HepG2 (cell line): ENCODE data around the gene RPS6KA2. TPM values are rescaled to one million over a fixed set of nuclear protein-coding genes. Genes with fewer than 3 reads are reported as not detected.

ENCODE experiments used
- ATAC-seq: fragments of 200-7000 bp; cut with Tn5 transposase; 3 replicates; pipeline ENCODE4 v1.9.1; 2020; ENCODE audit warnings: mild to moderate bottlenecking, moderate library complexity
- BruUV-seq: library from RNA; stranded (reverse); fragments of 400-500 nt; replicated peaks from 2 replicates; lab custom pipeline; 2021; lab: Mats Ljungman, UMichigan
- CTCF ChIA-PET: fragments of 300-600 bp; formaldehyde crosslinking; extraction: SDS; loops from one replicate; lab custom pipeline; 2021; ENCODE audit warnings: low total read pairs, inconsistent platforms, low intra/inter-chr PET ratio; lab: Yijun Ruan, JAX
- POLR2A ChIA-PET: fragments of 350-600 bp; sonication (Branson Sonifier 250); formaldehyde crosslinking; loops from one replicate; lab custom pipeline; 2020; ENCODE audit warnings: antibody characterized with exemption, inconsistent platforms; lab: Yijun Ruan, JAX
- DNase-seq: peaks from one replicate; pipeline ENCODE4 v3.0.0-alpha.2; 2015; ENCODE audit warnings: low spot score
- FAIRE-seq: peaks from 3 replicates; lab custom pipeline; 2011; peaks lifted over from hg19 to GRCh38; lab: Jason Lieb, UNC
- H2AFZ ChIP-seq: one replicate; pipeline ENCODE4 v1.6.1; 2011; ENCODE audit warnings: low read length, inconsistent platforms
- H3K27ac ChIP-seq: fragments of 300-600 bp; 3 replicates; pipeline ENCODE4 v1.8.0; 2011; ENCODE audit warnings: mixed run types, mild to moderate bottlenecking, mixed read lengths, low read length, inconsistent platforms; ENCODE audit not compliant: insufficient read depth; ENCODE audit errors: extremely low read length
- H3K27me3 ChIP-seq, 2 experiments: fragments of 200-600 bp in 1 of 2; 2 replicates in 1 of 2; 3 replicates in 1 of 2; pipeline versions ENCODE4 v1.6.0 to v1.8.0; 2011; ENCODE audit warnings: low read length in 2 of 2, mild to moderate bottlenecking in 2 of 2, moderate library complexity in 2 of 2, inconsistent platforms in 1 of 2; ENCODE audit not compliant: insufficient read depth in 2 of 2, control insufficient read depth in 1 of 2
- H3K36me3 ChIP-seq, 2 experiments: fragments of 200-600 bp in 1 of 2; replicated peaks in 1 of 2; 2 replicates in 1 of 2; 3 replicates in 1 of 2; pipeline versions ENCODE4 v1.5.1 to v1.8.0; 2011; ENCODE audit warnings: low read length in 2 of 2, inconsistent platforms in 1 of 2; ENCODE audit not compliant: insufficient read depth in 2 of 2, control insufficient read depth in 1 of 2
- H3K4me1 ChIP-seq: 2 replicates; pipeline ENCODE4 v1.5.1; 2012; ENCODE audit warnings: low read length, inconsistent platforms; ENCODE audit not compliant: insufficient read depth
- H3K4me2 ChIP-seq: 2 replicates; pipeline ENCODE4 v1.6.0; 2011; ENCODE audit warnings: low read depth, low read length, inconsistent platforms
- H3K4me3 ChIP-seq, 3 experiments: fragments of 200-600 bp in 1 of 3; sonication (generic), shearing (Covaris generic) in 1 of 3; replicated peaks in 1 of 3; 2 replicates each; pipeline ENCODE4 v1.5.1; 2011 to 2016; ENCODE audit warnings: low read length in 3 of 3, inconsistent platforms in 2 of 3, low read depth in 2 of 3, mild to moderate bottlenecking in 2 of 3, control low read depth in 1 of 3, mixed read lengths in 1 of 3; ENCODE audit not compliant: insufficient read depth in 1 of 3
- H3K79me2 ChIP-seq: one replicate; pipeline ENCODE4 v1.6.1; 2011; ENCODE audit warnings: low read length, inconsistent platforms; ENCODE audit not compliant: insufficient read depth
- H3K9ac ChIP-seq: 2 replicates; pipeline ENCODE4 v1.6.0; 2011; ENCODE audit warnings: mild to moderate bottlenecking, low read depth, low read length, inconsistent platforms; ENCODE audit not compliant: insufficient read depth
- H3K9me3 ChIP-seq: 2 replicates; pipeline ENCODE4 v1.5.1; 2012; ENCODE audit warnings: mild to moderate bottlenecking, low read length
- H4K20me1 ChIP-seq: 2 replicates; pipeline ENCODE4 v1.6.0; 2011; ENCODE audit warnings: inconsistent platforms, mild to moderate bottlenecking, low read length, moderate library complexity; ENCODE audit not compliant: insufficient read depth
- ARID2 ChIP-seq: sonication (generic); formaldehyde crosslinking; IDR thresholded peaks from 2 replicates; pipeline ENCODE4 v1.8.1; 2022; ENCODE audit warnings: mild to moderate bottlenecking, missing genetic modification reagents, borderline replicate concordance
- CAMTA2 ChIP-seq: sonication (generic); formaldehyde crosslinking; IDR thresholded peaks from 2 replicates; pipeline ENCODE4 v1.4.0; 2020; ENCODE audit warnings: mild to moderate bottlenecking, missing genetic modification reagents, borderline replicate concordance
- CHD4 ChIP-seq: fragments of 200-600 bp; sonication (generic); IDR thresholded peaks from 2 replicates; pipeline ENCODE4 v1.7.0; 2017; ENCODE audit warnings: mild to moderate bottlenecking, low read length, borderline replicate concordance
- ETV5 ChIP-seq: IDR thresholded peaks from 2 replicates; pipeline ENCODE4 v1.6.1; 2018; ENCODE audit warnings: missing biosample characterization, missing genetic modification reagents, inconsistent platforms, borderline replicate concordance
- FOXA3 ChIP-seq: IDR thresholded peaks from 2 replicates; pipeline ENCODE4 v1.6.1; 2016; ENCODE audit warnings: missing genetic modification reagents, missing compliant biosample characterization
- GABPB1 ChIP-seq: IDR thresholded peaks from 2 replicates; pipeline ENCODE4 v1.6.1; 2016; ENCODE audit warnings: mild to moderate bottlenecking, missing genetic modification reagents, moderate library complexity, missing compliant biosample characterization
- GFI1 ChIP-seq: sonication (generic); formaldehyde crosslinking; IDR thresholded peaks from 2 replicates; pipeline ENCODE4 v1.5.0; 2020; ENCODE audit warnings: missing genetic modification reagents, mild to moderate bottlenecking, borderline replicate concordance
- HNRNPLL ChIP-seq: fragments of 200-400 bp; formaldehyde crosslinking; IDR thresholded peaks from 2 replicates; pipeline ENCODE4 v1.6.1; 2017; ENCODE audit warnings: mild to moderate bottlenecking, low read depth, low read length; ENCODE audit not compliant: poor library complexity, severe bottlenecking
- KMT2B ChIP-seq: IDR thresholded peaks from 2 replicates; pipeline ENCODE4 v1.6.1; 2016; ENCODE audit warnings: missing genetic modification reagents, missing compliant biosample characterization
- PCBP2 ChIP-seq: fragments of 200-400 bp; formaldehyde crosslinking; optimal IDR thresholded peaks from 2 replicates; pipeline ENCODE3; 2018; ENCODE audit warnings: low read length, low read depth; ENCODE audit not compliant: poor library complexity, severe bottlenecking
- PPARG ChIP-seq: conservative IDR thresholded peaks from 2 replicates; pipeline ENCODE4 v1.6.1; 2016; ENCODE audit warnings: missing biosample characterization, missing genetic modification reagents
- RNF219 ChIP-seq: sonication (generic); formaldehyde crosslinking; IDR thresholded peaks from 2 replicates; pipeline ENCODE4 v1.5.0; 2020; ENCODE audit warnings: mild to moderate bottlenecking, missing genetic modification reagents
- ZGPAT ChIP-seq: IDR thresholded peaks from 2 replicates; pipeline ENCODE4 v1.6.1; 2016; ENCODE audit warnings: mild to moderate bottlenecking
- ZNF234 ChIP-seq: sonication (generic); formaldehyde crosslinking; conservative IDR thresholded peaks from 2 replicates; pipeline ENCODE4 v1.5.1; 2020; ENCODE audit warnings: mild to moderate bottlenecking, missing genetic modification reagents
- ZNF577 ChIP-seq: sonication (generic); formaldehyde crosslinking; IDR thresholded peaks from 2 replicates; pipeline ENCODE4 v1.4.0; 2020; ENCODE audit warnings: mild to moderate bottlenecking, low read depth, missing genetic modification reagents, borderline replicate concordance
- ZNF615 ChIP-seq: sonication (generic); formaldehyde crosslinking; IDR thresholded peaks from 2 replicates; pipeline ENCODE4 v1.5.0; 2020; ENCODE audit warnings: mild to moderate bottlenecking, missing genetic modification reagents, borderline replicate concordance
- ZNF639 ChIP-seq: conservative IDR thresholded peaks from 2 replicates; pipeline ENCODE4 v1.6.1; 2018; ENCODE audit warnings: missing genetic modification reagents
- ZNF841 ChIP-seq: sonication (generic); formaldehyde crosslinking; IDR thresholded peaks from 2 replicates; pipeline ENCODE4 v1.8.1; 2023; ENCODE audit warnings: missing genetic modification reagents, borderline replicate concordance
- ZNF879 ChIP-seq: sonication (generic); formaldehyde crosslinking; IDR thresholded peaks from 2 replicates; pipeline ENCODE4 v1.8.1; 2023; ENCODE audit warnings: missing genetic modification reagents
- WGBS: methylation state at CpG from one replicate; pipeline ENCODE4 v1.1.6; 2017; ENCODE audit warnings: low lambda C conversion rate; 5-methylcytosine and 5-hydroxymethylcytosine counted together
- in situ Hi-C: cut with HindIII; loops from 2 replicates; pipeline ENCODE4 v1.10.0; 2017; ENCODE audit warnings: low pct_unique_long_range_greater_than_20kb; ENCODE audit not compliant: extremely low pct_ligation_motif_present
- intact Hi-C: fragments of 100-400 bp; cut with micrococcal nuclease; formaldehyde crosslinking; loops from one replicate; pipeline ENCODE4 v1.10.0; 2022; ENCODE audit not compliant: unreplicated experiment
- polyA plus RNA-seq, 8 experiments: library from polyadenylated mRNA; depleted of rRNA in 3 of 8; stranded (reverse) in 7 of 8; unstranded in 1 of 8; fragments of >200 nt; fragmentation: Illumina TruSeq in 4 of 8; extraction: Trizol in 4 of 8; gene quantifications; 2 replicates each; pipeline versions ENCODE4 v1.2.1 to v1.2.3, GENCODE V29; 2011 to 2016; ENCODE audit warnings: low read depth in 4 of 8, missing spikeins in 1 of 8, mixed read lengths in 1 of 8; ENCODE audit not compliant: insufficient read depth in 1 of 8
- total RNA-seq, 5 experiments: library from RNA; depleted of rRNA; stranded (reverse); fragments of >200 nt; fragmentation: Illumina TruSeq; extraction: Trizol; gene quantifications; 2 replicates each; pipeline ENCODE4 v1.2.3, GENCODE V29; 2016; ENCODE audit warnings: low read depth in 1 of 5

The RPS6KA2 gene
- total and polyA plus RNA-seq, 2 of the 13 experiments (the other 11 are each of a cell fraction or from before 2014, with no cell fraction given): 0.22 to 0.38 TPM

GRCh38 chr6:166525567-166525966 lies 101.5 kb downstream of the RPS6KA2 start:
- DNase-seq: no peak
- no peaks in the 10 kb centered on the region for H3K36me3 ChIP-seq
- no peaks in the 10 kb centered on the region for H3K79me2 ChIP-seq
- no peak overlapping the region for H3K9ac ChIP-seq
- no TSS peak for BruUV-seq
- H3K27me3 ChIP-seq: peaks cover 9 to 58% of the 10 kb centered on the region in 2 experiments
- H3K27ac ChIP-seq: no peak overlapping the region
- in situ Hi-C loops: no loop called here
- CTCF ChIA-PET: no interaction called here
- H3K9me3 ChIP-seq: no peaks in the 10 kb centered on the region
- no peaks in the 10 kb centered on the region for H4K20me1 ChIP-seq
- H3K4me3 ChIP-seq: no peak overlapping the region
- TF ChIP-seq RNF219 (CRISPR knock-in tag) (no peak), PCBP2 (no peak), CHD4 (no peak), ZGPAT (CRISPR knock-in tag) (no peak), KMT2B (CRISPR knock-in tag) (no peak), ETV5 (CRISPR knock-in tag) (no peak), ARID2 (CRISPR knock-in tag) (no peak), ZNF879 (CRISPR knock-in tag) (no peak), ZNF639 (CRISPR knock-in tag) (no peak), ZNF841 (CRISPR knock-in tag) (no peak), PPARG (CRISPR knock-in tag) (no peak), GFI1 (no peak), ZNF577 (CRISPR knock-in tag) (no peak), ZNF234 (CRISPR knock-in tag) (no peak), CAMTA2 (CRISPR knock-in tag) (no peak), ZNF615 (CRISPR knock-in tag) (no peak), HNRNPLL (no peak), GABPB1 (no peak), FOXA3 (no peak)
- TF ChIP-seq, all 625 proteins: peak for 0
- H3K4me2 ChIP-seq: no peak overlapping the region
- FAIRE-seq (no peak), ATAC-seq (no peak)
- POLR2A ChIA-PET: no interaction called here
- intact Hi-C loops: no loop called here
- H2AFZ ChIP-seq: no peak overlapping the region
- H3K4me1 ChIP-seq: no peaks in the 10 kb centered on the region
- 44% methylated on average over 9 of the region's 9 CpGs for WGBS
